ENCODE data around the gene EXOC2. TPM values are rescaled to one million over a fixed set of nuclear protein-coding genes. Genes with fewer than 3 reads are reported as not detected.
A peak's percentile ranks its signal among the peaks of the same experiment; 100 is the strongest.

Gene EXOC2
- total and polyA plus RNA-seq, 10 donors: 7.0 to 32.8 (median 25.3) TPM

GRCh38 chr6:518218-518617 lies 174.7 kb downstream of the EXOC2 start:
- H3K27me3 ChIP-seq (replicated peaks in 1 of 7): no peaks in the 10 kb centered on the region
- no peak overlapping the region for H3K27ac ChIP-seq
- peaks cover 0 to 38% (median 14%) of the 10 kb centered on the region in 6 donors for H3K36me3 ChIP-seq
- intact Hi-C loops (cut with DNase I; ENCODE audit: low total_unique reads): no loop called here
- no peak for DNase-seq
- no peak overlapping the region for H3K4me3 ChIP-seq
- WGBS, 5 donors: 94 to 97% (median 95%) methylated on average over 4 of the region's 4 CpGs
- peaks cover 0 to 15% (median 7%) of the 10 kb centered on the region in 8 donors for H3K9me3 ChIP-seq
- TF ChIP-seq POLR2AphosphoS5 (IDR thresholded peaks at IDR 0.05): no peak
- TF ChIP-seq POLR2A (IDR thresholded peaks at IDR 0.05): no peak
- TF ChIP-seq CTCF (IDR thresholded peaks at IDR 0.05 in 8 of 11, conservative IDR thresholded peaks at IDR 0.05 in 3 of 11): no peak
- peaks cover 0 to 6% (median 0%) of the 10 kb centered on the region in 6 donors for H3K4me1 ChIP-seq

GRCh38 chr6:516213-516612 lies 176.7 kb downstream of the EXOC2 start:
- intact Hi-C loops (cut with DNase I; ENCODE audit: low total_unique reads): no loop called here

GRCh38 chr6:515267-515666 lies 177.7 kb downstream of the EXOC2 start:
- peaks cover 0 to 15% (median 2%) of the 10 kb centered on the region in 6 donors for H3K4me1 ChIP-seq
- H3K36me3 ChIP-seq: peaks cover 0 to 36% (median 3%) of the 10 kb centered on the region in 6 donors
- no peak for TF ChIP-seq POLR2A (IDR thresholded peaks at IDR 0.05)
- no peak for TF ChIP-seq CTCF (IDR thresholded peaks at IDR 0.05 in 8 of 11, conservative IDR thresholded peaks at IDR 0.05 in 3 of 11)
- H3K27ac ChIP-seq: no peak overlapping the region
- H3K27me3 ChIP-seq (replicated peaks in 1 of 7): no peaks in the 10 kb centered on the region
- intact Hi-C loops (cut with DNase I; ENCODE audit: low total_unique reads): no loop called here
- 87 to 97% (median 92%) methylated on average over 11 of the region's 11 CpGs for WGBS, 5 donors
- no peak overlapping the region for H3K4me3 ChIP-seq
- DNase-seq: no peak
- peaks cover 0 to 15% (median 7%) of the 10 kb centered on the region in 8 donors for H3K9me3 ChIP-seq

More at GRCh38 chr6:516213-516612, 176.7 kb downstream of the EXOC2 start:
- Histone ChIP-seq H3K36me3 (peaks cover 0 to 38% (median 4%) of the 10 kb centered on the region in 6 donors), H3K9me3 (peaks cover 0 to 15% (median 7%) of the 10 kb centered on the region in 8 donors), H3K27me3 (replicated peaks in 1 of 7) (no peaks in the 10 kb centered on the region), H3K4me3 (no peak overlapping the region), H3K27ac (no peak overlapping the region), H3K4me1 (peaks cover 0 to 6% (median 0%) of the 10 kb centered on the region in 6 donors)
- DNase-seq: no peak
- 94 to 97% (median 97%) methylated on average over 11 of the region's 11 CpGs for WGBS, 5 donors
- TF ChIP-seq CTCF (IDR thresholded peaks at IDR 0.05 in 8 of 11, conservative IDR thresholded peaks at IDR 0.05 in 3 of 11) (no peak), POLR2A (IDR thresholded peaks at IDR 0.05) (no peak), POLR2AphosphoS5 (IDR thresholded peaks at IDR 0.05) (no peak)

- DNase-seq: peak; percentile 71
- Histone ChIP-seq H3K27ac (no peak overlapping the region), H3K36me3 (peaks cover 0 to 36% (median 3%) of the 10 kb centered on the region in 6 donors), H3K27me3 (replicated peaks in 1 of 7) (no peaks in the 10 kb centered on the region), H3K9me3 (peaks cover 0 to 15% (median 7%) of the 10 kb centered on the region in 8 donors), H3K4me1 (peaks cover 0 to 23% (median 4%) of the 10 kb centered on the region in 6 donors), H3K4me3 (no peak overlapping the region)
- intact Hi-C loops (cut with DNase I; ENCODE audit: low total_unique reads): no loop called here
- TF ChIP-seq POLR2A (IDR thresholded peaks at IDR 0.05) (no peak), POLR2AphosphoS5 (IDR thresholded peaks at IDR 0.05) (no peak), CTCF (IDR thresholded peaks at IDR 0.05 in 8 of 11, conservative IDR thresholded peaks at IDR 0.05 in 3 of 11) (no peak)
- 80 to 92% (median 84%) methylated on average over 12 of the region's 12 CpGs for WGBS, 5 donors
These were observed 178.5 kb downstream of the EXOC2 start for GRCh38 chr6:514396-514978.

Measured in spleen (tissue), 11 donors.